ENCODE results near the gene CELF5. TPM values are rescaled to one million over a fixed set of nuclear protein-coding genes. Genes with fewer than 3 reads are reported as not detected.
"Not testable (repeated sequence)": the region's sequence is repeated elsewhere in the genome, so short reads cannot be mapped to it uniquely, and the experiment has no call there.

Gene CELF5
- total RNA-seq, 1 donor from 2014 or later = 0.18 TPM

GRCh38 chr19:3231288-3231687, 6.8 kb downstream of the CELF5 start:
- DNase-seq (ENCODE audit: low spot score) = no peak
- intact Hi-C loops (cut with DNase I) = no loop called here
- no peak for ATAC-seq

- intact Hi-C loops (cut with DNase I) = no loop called here
- no peak for ATAC-seq
- DNase-seq (ENCODE audit: low spot score) = no peak
These were observed 8.7 kb downstream of the CELF5 start for GRCh38 chr19:3233116-3233515.

GRCh38 chr19:3233831-3234230, 9.4 kb downstream of the CELF5 start:
- intact Hi-C loops (cut with DNase I) = no loop called here
- ATAC-seq (no peak), DNase-seq (ENCODE audit: low spot score) (no peak)

GRCh38 chr19:3234800-3235199, 10.3 kb downstream of the CELF5 start:
- intact Hi-C loops (cut with DNase I) = no loop called here
- no peak for DNase-seq (ENCODE audit: low spot score)
- ATAC-seq = no peak

GRCh38 chr19:3235604-3236003, 11.1 kb downstream of the CELF5 start:
- intact Hi-C loops (cut with DNase I); ATAC-seq; DNase-seq (ENCODE audit: low spot score): not testable (repeated sequence)

GRCh38 chr19:3236272-3236671, 11.8 kb downstream of the CELF5 start:
- no peak for ATAC-seq
- DNase-seq (ENCODE audit: low spot score) = no peak
- intact Hi-C loops (cut with DNase I) = no loop called here

GRCh38 chr19:3238066-3238561, 13.7 kb downstream of the CELF5 start:
- DNase-seq (ENCODE audit: low spot score) (no peak), ATAC-seq (no peak)
- intact Hi-C loops (cut with DNase I) = no loop called here

GRCh38 chr19:3239367-3239766, 14.9 kb downstream of the CELF5 start:
- no peak for DNase-seq (ENCODE audit: low spot score)
- no peak for ATAC-seq
- intact Hi-C loops (cut with DNase I) = no loop called here

- intact Hi-C loops (cut with DNase I) = no loop called here
- DNase-seq (ENCODE audit: low spot score) = no peak
- no peak for ATAC-seq
These were observed 19.6 kb downstream of the CELF5 start for GRCh38 chr19:3243819-3244700.

GRCh38 chr19:3245050-3245449, 20.6 kb downstream of the CELF5 start:
- intact Hi-C loops (cut with DNase I) = no loop called here
- ATAC-seq (no peak), DNase-seq (ENCODE audit: low spot score) (no peak)

GRCh38 chr19:3248728-3249326, 24.4 kb downstream of the CELF5 start:
- no peak for ATAC-seq
- intact Hi-C loops (cut with DNase I) = no loop called here
- DNase-seq (ENCODE audit: low spot score) = no peak

GRCh38 chr19:3249408-3249807, 24.9 kb downstream of the CELF5 start:
- intact Hi-C loops (cut with DNase I) = no loop called here
- DNase-seq (ENCODE audit: low spot score) = no peak
- no peak for ATAC-seq

GRCh38 chr19:3250675-3251074, 26.2 kb downstream of the CELF5 start:
- no peak for ATAC-seq
- no peak for DNase-seq (ENCODE audit: low spot score)
- intact Hi-C loops (cut with DNase I) = no loop called here

- no peak for DNase-seq (ENCODE audit: low spot score)
- intact Hi-C loops (cut with DNase I) = no loop called here
- no peak for ATAC-seq
These were observed 26.8 kb downstream of the CELF5 start for GRCh38 chr19:3251229-3251628.

GRCh38 chr19:3252650-3253049, 28.2 kb downstream of the CELF5 start:
- no peak for ATAC-seq
- intact Hi-C loops (cut with DNase I) = no loop called here
- DNase-seq (ENCODE audit: low spot score) = no peak

GRCh38 chr19:3253270-3253669, 28.8 kb downstream of the CELF5 start:
- DNase-seq (ENCODE audit: low spot score) (no peak), ATAC-seq (no peak)
- intact Hi-C loops (cut with DNase I) = no loop called here

GRCh38 chr19:3254520-3254919, 30.1 kb downstream of the CELF5 start:
- no peak for ATAC-seq
- intact Hi-C loops (cut with DNase I) = no loop called here
- no peak for DNase-seq (ENCODE audit: low spot score)

- intact Hi-C loops (cut with DNase I) = no loop called here
- ATAC-seq (no peak), DNase-seq (ENCODE audit: low spot score) (no peak)
These were observed 32.6 kb downstream of the CELF5 start for GRCh38 chr19:3257071-3257470.

GRCh38 chr19:3262362-3262761, 37.9 kb downstream of the CELF5 start:
- DNase-seq (ENCODE audit: low spot score) (no peak), ATAC-seq (no peak)
- intact Hi-C loops (cut with DNase I) = no loop called here

GRCh38 chr19:3263866-3264265, 39.4 kb downstream of the CELF5 start:
- ATAC-seq = no peak
- no peak for DNase-seq (ENCODE audit: low spot score)
- intact Hi-C loops (cut with DNase I) = no loop called here
